SK-N-SH treated with all-trans-retinoic acid at 6 μM for 48 hours (cell line): ENCODE results near the gene SAE1.

ENCODE experiments used
- CSDC2 ChIP-seq: fragments of 250-450 bp; sonication (Bioruptor Pico); IDR thresholded peaks from 2 replicates; pipeline ENCODE4 v1.5.0; 2020; ENCODE audit warnings: mild to moderate bottlenecking, moderate library complexity
- RARB ChIP-seq: fragments of 250-450 bp; sonication (Bioruptor Pico); IDR thresholded peaks from 2 replicates; pipeline ENCODE4 v1.8.0; 2021; ENCODE audit warnings: mild to moderate bottlenecking, moderate library complexity
- ZNF8 ChIP-seq: fragments of 450-650 bp; formaldehyde crosslinking; IDR thresholded peaks from 2 replicates; pipeline ENCODE4 v1.5.0; 2020; ENCODE audit warnings: mild to moderate bottlenecking, moderate library complexity

- TF ChIP-seq RARB (CRISPR knock-in tag) (no peak), CSDC2 (CRISPR knock-in tag) (no peak), ZNF8 (CRISPR knock-in tag) (no peak)
Measured at GRCh38 chr19:47243364-47243775, 112.7 kb downstream of the SAE1 start.
